ENCODE data around the gene CEL.
A peak's percentile ranks its signal among the peaks of the same experiment; 100 is the strongest.
"Not testable (repeated sequence)": the region's sequence is repeated elsewhere in the genome, so short reads cannot be mapped to it uniquely, and the experiment has no call there.

Gene CEL

DNA sequence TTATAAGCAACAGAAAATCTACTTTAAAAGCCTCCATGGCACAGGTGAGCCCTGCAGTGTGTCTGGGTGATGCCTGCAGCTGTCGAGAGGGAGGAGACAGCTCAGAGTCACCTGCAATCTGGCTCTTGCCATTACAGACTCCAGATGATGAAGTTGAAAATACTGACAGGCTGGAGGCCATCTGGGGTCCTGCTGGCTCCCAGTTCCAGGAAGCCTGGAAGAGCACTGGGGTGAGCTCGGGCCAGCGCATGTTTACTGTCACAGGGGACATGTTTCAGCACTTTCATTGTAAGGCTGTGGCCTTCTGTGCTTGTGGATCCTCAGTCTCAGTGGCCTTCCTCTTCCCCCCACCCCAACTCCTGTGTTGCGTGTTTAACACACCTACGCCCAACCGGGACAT is 28.4 kb downstream of the CEL start:
- Mint-ChIP-seq H3K4me1 (no peaks in the 10 kb centered on the region), H3K9me3 (peaks cover 0 to 2% of the 10 kb centered on the region in 2 donors), H3K27ac (no peak overlapping the region), H3K27me3 (no peaks in the 10 kb centered on the region), H3K36me3 (peaks cover 2 to 7% of the 10 kb centered on the region in 2 donors), H3K4me3 (no peak overlapping the region)
- no peak for DNase-seq
- ATAC-seq (replicated peaks), result no peak

DNA sequence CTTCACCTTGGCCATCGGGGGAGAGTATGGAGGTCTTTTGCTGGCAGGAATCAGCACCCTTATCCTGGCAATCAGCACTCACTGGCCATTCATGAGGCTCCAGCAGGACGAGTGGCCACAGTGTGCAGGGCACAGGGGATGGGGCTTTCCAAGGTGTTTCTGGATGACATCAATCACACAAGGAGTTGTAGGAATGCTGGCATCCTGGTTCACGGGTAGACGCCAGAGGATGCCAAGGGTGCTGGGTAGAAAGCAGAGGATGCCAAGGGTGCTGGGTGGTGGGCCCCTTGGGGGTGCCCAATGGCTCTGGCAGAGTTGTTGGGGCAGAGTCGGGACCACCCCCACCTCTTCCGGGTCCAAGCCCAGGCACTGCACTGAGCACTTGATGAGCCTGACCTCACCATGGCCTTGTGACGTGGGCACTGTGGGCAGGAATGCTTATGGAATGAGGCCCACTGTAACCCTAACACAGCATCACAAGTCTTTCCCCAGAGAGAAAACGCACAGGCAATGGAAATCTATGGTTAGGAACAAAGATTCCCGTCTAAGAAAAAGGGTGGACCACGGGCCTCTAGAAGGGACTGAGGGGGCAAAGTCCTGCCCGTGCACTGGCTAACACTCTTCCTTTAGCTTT is 29.1 kb downstream of the CEL start:
- Mint-ChIP-seq H3K36me3 (peaks cover 3 to 9% of the 10 kb centered on the region in 2 donors), H3K9me3 (peaks cover 0 to 3% of the 10 kb centered on the region in 2 donors), H3K27ac (no peak overlapping the region), H3K4me3 (no peak overlapping the region), H3K4me1 (no peaks in the 10 kb centered on the region), H3K27me3 (no peaks in the 10 kb centered on the region)
- ATAC-seq (replicated peaks) (no peak), DNase-seq (no peak)

DNA sequence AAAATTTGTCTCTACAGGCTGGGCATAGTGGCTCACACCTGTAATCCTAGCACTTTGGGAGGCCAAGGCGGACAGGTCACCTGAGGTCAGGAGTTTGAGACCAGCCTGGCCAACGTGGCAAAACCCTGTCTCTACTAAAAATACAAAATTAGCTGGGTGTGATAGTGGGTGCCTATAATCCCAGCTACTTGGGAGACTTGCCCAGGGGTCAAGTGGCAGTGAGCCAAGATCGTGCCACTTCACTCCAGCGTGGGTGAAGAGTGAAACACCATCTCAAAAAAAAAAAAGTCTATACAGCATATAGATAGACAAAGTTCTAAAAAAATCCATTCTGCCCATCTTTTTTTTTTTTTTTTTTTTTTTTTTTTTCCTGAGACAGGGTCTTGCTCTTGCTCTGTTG is 32.6 kb downstream of the CEL start:
- ATAC-seq (replicated peaks); H3K27ac Mint-ChIP-seq; H3K4me1 Mint-ChIP-seq; H3K4me3 Mint-ChIP-seq; DNase-seq; H3K27me3 Mint-ChIP-seq: not testable (repeated sequence)
- Mint-ChIP-seq H3K36me3 (peaks cover 30 to 43% of the 10 kb centered on the region in 2 donors), H3K9me3 (peaks cover 8 to 13% of the 10 kb centered on the region in 2 donors)

DNA sequence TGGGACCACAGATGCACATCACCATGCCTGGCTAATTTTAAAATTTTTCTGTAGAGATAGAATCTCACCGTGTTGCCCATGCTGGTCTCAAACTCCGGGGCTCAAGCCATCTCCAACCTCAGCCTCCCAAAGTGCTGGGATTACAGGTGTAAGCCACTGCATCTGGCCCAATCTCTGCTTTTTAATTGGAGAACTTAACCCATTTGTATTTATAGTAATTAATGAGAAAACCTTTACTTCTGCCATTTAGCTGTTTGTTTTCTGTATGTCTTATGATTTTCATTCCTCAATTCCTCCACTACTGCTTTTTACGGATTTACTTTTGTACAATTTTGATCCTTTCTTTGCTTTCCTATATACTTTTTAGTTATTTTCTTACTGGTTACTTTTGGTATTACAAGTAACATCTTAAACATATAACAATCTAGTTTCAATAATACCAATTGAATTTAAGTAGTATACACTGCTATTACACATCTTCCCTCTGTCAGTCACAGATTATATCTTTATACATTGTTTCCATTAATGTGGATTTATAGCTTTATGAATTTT is 33.1 kb downstream of the CEL start:
- no peak overlapping the region for H3K4me3 Mint-ChIP-seq
- no peak overlapping the region for H3K27ac Mint-ChIP-seq
- no peak for DNase-seq
- no peak for ATAC-seq (replicated peaks)
- H3K36me3 Mint-ChIP-seq, result peaks cover 34 to 44% of the 10 kb centered on the region in 2 donors
- no peaks in the 10 kb centered on the region for H3K27me3 Mint-ChIP-seq
- H3K4me1 Mint-ChIP-seq, result no peaks in the 10 kb centered on the region
- H3K9me3 Mint-ChIP-seq, result peaks cover 8 to 13% of the 10 kb centered on the region in 2 donors

DNA sequence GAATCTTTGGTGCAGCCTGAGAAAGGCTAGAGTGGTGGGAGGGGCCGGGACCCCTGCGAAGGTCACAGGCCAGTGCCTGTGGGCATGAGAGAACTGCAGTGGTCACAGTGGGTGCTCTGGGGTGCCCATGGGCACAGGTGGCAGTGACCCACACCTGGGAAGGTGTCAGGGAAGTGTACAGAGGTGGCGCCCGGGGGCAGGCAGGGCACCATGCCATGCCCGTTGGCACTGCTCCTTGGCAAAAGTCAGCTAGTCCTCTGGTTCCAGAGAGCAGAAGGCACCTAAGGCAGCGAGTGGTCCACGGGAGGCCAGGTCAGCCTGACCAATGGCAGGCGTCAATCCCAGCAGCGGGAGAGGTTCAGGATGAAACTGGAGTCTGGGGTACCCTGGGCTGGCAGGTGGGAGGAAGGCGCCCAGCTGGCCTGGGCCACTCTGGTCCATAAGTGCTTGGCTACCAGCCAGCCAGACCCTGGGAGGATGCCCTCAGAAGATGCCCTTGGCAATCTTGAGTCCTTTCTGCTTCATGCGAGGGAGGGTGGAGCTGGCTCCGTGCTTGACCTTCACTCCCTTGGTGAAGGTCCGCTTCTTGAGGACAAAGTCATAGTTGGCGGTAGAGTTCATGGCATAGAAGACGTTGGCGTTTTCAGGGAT is 36.4 kb downstream of the CEL start:
- ATAC-seq (replicated peaks) (no peak), DNase-seq (no peak)
- H3K27ac Mint-ChIP-seq, result no peak overlapping the region
- H3K4me1 Mint-ChIP-seq, result peaks cover 0 to 4% of the 10 kb centered on the region in 2 donors
- H3K27me3 Mint-ChIP-seq, result no peaks in the 10 kb centered on the region
- no peak overlapping the region for H3K4me3 Mint-ChIP-seq
- peaks cover 57 to 60% of the 10 kb centered on the region in 2 donors for H3K36me3 Mint-ChIP-seq
- H3K9me3 Mint-ChIP-seq, result peaks cover 8 to 13% of the 10 kb centered on the region in 2 donors

DNA sequence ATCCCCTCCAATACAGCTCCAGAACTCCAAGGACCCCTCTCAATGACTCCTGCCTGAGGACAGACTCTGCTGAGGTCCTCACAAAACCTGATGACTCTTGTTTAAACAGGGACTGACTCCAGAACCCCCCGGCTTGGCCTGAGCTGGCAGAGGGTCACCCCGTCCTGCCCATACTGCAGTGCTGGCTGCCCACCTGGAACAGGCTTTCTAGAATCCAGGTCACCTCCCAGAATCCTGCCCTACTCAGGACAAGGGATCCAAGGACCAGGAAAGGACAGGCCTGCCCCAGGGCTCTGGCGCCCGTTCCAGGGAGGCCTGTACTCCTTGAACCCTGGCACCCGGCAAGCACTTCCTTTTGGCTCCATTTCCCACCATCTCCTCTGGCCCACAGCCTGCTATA is 37.1 kb downstream of the CEL start:
- no peak overlapping the region for H3K27ac Mint-ChIP-seq
- H3K36me3 Mint-ChIP-seq, result peaks cover 57 to 64% of the 10 kb centered on the region in 2 donors
- no peak for ATAC-seq (replicated peaks)
- H3K9me3 Mint-ChIP-seq, result peaks cover 8 to 13% of the 10 kb centered on the region in 2 donors
- no peaks in the 10 kb centered on the region for H3K27me3 Mint-ChIP-seq
- H3K4me3 Mint-ChIP-seq, result no peak overlapping the region
- DNase-seq, result no peak
- peaks cover 0 to 4% of the 10 kb centered on the region in 2 donors for H3K4me1 Mint-ChIP-seq

DNA sequence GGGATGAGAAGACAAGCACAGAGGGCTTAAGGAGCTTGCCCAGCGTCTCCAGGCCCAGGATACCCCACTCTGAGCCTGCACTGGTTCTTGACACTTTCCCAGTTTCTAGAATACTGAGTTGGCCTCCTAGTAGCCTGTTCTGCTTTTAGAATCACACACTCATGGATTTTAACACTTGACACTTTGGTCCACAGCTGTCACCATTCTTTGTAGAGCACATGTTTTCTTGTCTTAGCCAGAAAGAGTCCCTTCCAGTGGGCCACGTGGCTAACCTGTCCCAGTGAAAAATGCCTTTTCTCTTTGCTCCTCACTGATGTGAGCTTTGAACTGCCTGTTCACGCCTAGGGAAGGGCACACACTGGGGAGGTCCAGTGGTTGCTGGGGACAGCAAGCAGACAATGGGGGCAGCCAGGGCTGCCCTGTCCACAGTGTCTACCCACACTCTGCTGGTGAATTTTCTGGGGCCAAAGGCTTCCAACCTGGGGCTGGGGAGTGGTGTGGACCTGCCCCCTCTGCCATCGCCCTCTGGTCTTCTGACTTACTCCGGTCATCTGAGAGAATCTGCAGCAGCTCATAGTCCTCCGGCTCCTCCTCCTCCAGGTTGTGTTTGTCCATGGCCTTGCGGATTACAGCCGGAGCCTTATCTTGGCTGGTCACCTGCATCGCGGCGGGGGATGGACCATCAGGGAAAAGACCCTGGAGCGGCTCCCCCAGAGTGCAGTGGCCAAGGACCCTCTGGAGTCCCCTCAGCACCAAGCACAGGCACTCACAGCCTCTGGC is 38.1 kb downstream of the CEL start:
- Mint-ChIP-seq H3K4me1 (peaks cover 0 to 4% of the 10 kb centered on the region in 2 donors), H3K9me3 (peaks cover 8 to 12% of the 10 kb centered on the region in 2 donors), H3K27ac (no peak overlapping the region), H3K4me3 (no peak overlapping the region), H3K36me3 (peaks cover 64 to 71% of the 10 kb centered on the region in 2 donors), H3K27me3 (no peaks in the 10 kb centered on the region)
- ATAC-seq (replicated peaks) (no peak), DNase-seq (no peak)

DNA sequence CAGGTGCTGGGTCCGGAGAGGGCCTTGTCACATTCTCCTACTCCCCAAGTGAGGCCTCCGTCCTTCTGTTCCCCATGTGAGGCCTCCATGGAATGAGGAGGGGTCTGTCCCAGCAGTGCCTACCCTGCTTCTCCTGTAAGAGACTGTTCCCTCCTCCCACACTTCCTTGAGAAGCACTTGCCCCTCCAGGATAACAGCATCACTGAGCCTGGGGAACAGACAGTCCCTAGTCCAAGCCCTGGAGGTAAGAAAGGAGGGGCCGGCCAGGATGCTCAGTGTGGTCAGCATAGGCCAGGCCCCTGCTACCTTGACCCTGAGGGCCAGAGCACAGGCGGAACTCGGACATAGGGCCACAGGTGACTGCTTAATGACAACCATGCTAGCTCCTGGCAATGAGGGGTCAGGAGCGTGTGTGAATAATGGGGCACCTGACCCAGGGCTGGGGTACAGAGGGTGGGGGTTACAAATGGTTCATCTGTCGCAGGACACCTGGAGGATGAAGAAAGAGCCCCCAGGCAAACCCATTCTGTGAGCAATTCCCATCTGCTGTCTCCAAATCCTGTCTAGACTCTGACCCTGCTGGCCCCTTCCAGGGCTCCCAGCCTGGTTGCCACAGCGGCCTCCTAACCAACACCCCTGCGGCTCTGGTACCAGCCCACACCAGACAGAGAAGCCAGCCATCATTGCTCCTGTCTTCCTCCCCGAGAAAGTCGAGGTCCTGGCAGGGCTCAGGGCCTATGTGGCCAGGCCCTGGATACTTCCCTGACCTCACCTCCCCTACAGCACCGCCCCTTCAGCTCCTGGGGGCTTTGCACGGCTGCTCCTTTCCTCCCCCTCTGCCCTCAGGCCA is 39.0 kb downstream of the CEL start:
- Mint-ChIP-seq H3K4me3 (no peak overlapping the region), H3K27ac (peak overlapping the region; percentile 69)

DNA sequence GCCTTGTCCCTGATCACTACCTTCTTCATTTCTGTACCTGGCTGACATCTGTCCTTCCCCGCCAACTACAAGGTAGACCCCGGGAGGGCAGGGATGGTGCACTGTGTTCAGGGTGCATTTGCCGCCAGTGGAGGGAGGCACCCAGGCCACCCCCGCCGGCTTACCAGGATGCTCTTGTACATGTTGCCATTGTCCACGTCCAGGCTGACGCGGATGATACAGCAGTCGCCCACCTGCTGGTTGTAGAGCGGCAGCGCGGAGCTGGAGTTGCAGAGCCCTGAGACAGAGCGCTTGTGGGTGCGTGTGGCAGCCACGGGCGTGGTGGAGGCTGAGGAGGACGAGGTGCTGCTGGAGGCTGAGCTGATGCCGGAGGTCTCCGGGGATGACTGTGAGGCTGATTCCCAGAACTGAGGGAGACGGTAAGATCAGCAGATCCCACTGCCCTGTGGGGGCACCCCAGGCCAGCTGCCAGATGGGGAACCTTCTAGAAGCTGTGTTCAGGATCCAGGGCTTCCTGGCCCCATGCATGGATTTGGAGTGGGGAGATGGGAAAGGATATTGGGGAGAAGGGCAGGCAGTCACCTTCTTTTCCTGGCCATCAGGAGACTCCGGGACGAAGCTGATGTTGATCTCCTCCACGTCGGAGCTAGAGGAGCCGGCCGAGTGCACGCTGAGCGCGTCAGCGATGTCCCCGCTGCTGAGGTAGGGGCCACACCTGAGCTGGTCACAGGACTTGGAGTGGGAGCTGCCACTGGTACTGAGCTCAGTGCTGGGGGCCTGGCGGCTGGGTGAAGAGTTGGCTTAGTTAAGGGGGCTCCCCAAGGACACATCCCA is 39.8 kb downstream of the CEL start:
- H3K27ac Mint-ChIP-seq, result no peak overlapping the region

More for the DNA sequence above, 39.0 kb downstream of the CEL start:
- no peak for DNase-seq
- H3K9me3 Mint-ChIP-seq, result peaks cover 8 to 11% of the 10 kb centered on the region in 2 donors
- peaks cover 0 to 4% of the 10 kb centered on the region in 2 donors for H3K4me1 Mint-ChIP-seq
- H3K27me3 Mint-ChIP-seq, result no peaks in the 10 kb centered on the region
- ATAC-seq (replicated peaks), result no peak
- peaks cover 65 to 73% of the 10 kb centered on the region in 2 donors for H3K36me3 Mint-ChIP-seq

DNA sequence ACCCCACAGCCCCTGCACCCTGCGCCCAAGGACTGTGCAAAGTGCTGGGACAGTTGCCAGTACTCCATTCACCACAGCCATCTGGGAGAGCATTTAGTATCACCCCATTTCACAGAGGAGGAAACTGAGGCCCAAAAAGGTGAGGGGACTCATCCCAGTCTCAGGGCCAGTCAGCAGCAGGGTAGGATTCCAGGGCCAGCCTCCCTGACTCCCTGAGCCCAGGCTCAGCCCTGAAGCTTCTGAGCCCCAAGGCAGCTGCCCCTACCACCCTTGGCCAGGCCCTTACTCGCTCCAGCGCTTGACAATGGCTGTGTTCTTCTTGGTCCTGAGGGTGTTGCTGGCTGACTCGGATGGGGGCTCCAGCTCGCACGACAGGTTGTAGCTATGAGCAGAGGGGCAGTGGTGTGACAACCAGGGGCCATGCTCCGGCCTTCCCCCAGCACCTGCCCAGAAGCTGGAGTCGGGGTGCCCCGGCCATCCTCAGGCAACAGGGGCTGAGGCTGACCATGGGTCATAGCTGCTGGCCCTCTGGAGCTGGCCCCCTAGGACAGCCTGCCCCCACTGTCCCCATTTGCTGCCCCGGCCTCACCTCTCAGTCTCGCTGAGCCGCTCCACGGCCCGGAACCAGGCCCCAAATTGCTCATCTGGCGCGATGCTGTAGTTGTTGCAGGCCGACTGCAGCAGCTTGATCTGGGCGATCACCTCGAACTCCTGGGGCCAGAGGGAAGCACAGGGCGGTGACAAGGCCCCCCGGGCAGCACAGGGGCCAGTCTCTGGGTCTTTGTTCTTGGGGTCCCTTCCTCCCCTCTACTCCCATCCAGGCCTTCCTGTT is 40.6 kb downstream of the CEL start:
- H3K36me3 Mint-ChIP-seq, result peaks cover 62 to 64% of the 10 kb centered on the region in 2 donors
- ATAC-seq (replicated peaks), result no peak
- H3K9me3 Mint-ChIP-seq, result peaks cover 0 to 3% of the 10 kb centered on the region in 2 donors
- no peaks in the 10 kb centered on the region for H3K27me3 Mint-ChIP-seq
- H3K27ac Mint-ChIP-seq, result peak overlapping the region; percentile 26
- no peak for DNase-seq
- H3K4me3 Mint-ChIP-seq, result no peak overlapping the region
- peaks cover 0 to 4% of the 10 kb centered on the region in 2 donors for H3K4me1 Mint-ChIP-seq

More for the DNA sequence above, 39.8 kb downstream of the CEL start:
- H3K36me3 Mint-ChIP-seq, result peaks cover 60 to 68% of the 10 kb centered on the region in 2 donors
- H3K4me1 Mint-ChIP-seq, result peaks cover 0 to 4% of the 10 kb centered on the region in 2 donors
- DNase-seq (no peak), ATAC-seq (replicated peaks) (no peak)
- peaks cover 1 to 3% of the 10 kb centered on the region in 2 donors for H3K9me3 Mint-ChIP-seq
- H3K27me3 Mint-ChIP-seq, result no peaks in the 10 kb centered on the region
- H3K4me3 Mint-ChIP-seq, result no peak overlapping the region

DNA sequence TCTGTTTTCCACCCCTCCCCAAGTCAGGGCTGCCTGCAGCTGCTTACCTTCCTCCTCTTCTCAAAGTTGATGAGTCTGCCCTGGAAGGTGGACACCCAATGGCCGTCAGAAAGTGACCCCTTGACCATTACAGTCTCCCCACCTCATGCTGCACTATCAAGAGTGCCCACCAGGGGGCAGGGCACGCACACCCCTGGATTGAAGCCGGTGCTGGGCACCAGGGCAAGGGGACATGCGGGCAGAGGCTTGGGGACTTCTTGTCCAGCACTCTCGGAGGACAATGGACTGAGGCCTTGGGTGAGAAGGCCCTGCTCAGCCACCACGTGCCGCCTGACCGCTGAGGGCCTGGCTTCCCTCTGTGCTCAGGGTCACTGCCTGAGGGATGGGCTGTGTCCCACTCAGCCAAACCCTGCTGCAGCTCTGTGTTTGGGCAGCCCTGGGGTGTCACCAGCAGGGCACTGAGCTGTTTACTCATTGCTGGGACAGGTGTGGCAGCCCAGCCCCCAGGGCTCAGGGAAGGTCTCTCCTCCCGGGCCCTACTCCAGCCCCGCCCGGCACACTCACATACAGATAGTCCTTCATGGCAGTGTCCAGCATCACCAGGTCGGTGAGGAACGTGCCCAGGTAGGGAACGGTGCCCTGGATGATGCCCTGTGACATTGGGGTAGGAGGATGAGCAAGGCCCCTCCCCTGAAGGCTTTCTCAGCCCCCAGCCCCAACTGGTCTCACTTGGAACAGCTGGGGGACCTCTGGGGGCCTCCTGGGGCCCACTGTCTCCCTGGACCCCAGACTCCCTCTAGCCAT is 41.6 kb downstream of the CEL start:
- Mint-ChIP-seq H3K36me3 (peaks cover 61 to 63% of the 10 kb centered on the region in 2 donors), H3K27me3 (no peaks in the 10 kb centered on the region), H3K4me3 (no peak overlapping the region), H3K27ac (peak overlapping the region; percentile 26), H3K4me1 (peaks cover 0 to 4% of the 10 kb centered on the region in 2 donors), H3K9me3 (no peaks in the 10 kb centered on the region)
- peak; percentile 64 to 67 for ATAC-seq (replicated peaks)
- no peak for DNase-seq
